Neural progenitor cell (in vitro differentiated cells): ENCODE measurements around the gene SFXN5.

Source experiments
- EZH2 ChIP-seq: fragments of 200-600 bp; sonication (generic); IDR thresholded peaks from 2 replicates; pipeline ENCODE4 v1.6.1; 2017; ENCODE audit warnings: antibody characterized with exemption, mild to moderate bottlenecking, moderate library complexity
- TF ChIP-seq, protein P1 (sequence below): fragments of 200-600 bp; sonication (generic); IDR thresholded peaks from 2 replicates; pipeline ENCODE4 v1.5.1; 2017; ENCODE audit warnings: antibody characterized with exemption, mild to moderate bottlenecking

DNA sequence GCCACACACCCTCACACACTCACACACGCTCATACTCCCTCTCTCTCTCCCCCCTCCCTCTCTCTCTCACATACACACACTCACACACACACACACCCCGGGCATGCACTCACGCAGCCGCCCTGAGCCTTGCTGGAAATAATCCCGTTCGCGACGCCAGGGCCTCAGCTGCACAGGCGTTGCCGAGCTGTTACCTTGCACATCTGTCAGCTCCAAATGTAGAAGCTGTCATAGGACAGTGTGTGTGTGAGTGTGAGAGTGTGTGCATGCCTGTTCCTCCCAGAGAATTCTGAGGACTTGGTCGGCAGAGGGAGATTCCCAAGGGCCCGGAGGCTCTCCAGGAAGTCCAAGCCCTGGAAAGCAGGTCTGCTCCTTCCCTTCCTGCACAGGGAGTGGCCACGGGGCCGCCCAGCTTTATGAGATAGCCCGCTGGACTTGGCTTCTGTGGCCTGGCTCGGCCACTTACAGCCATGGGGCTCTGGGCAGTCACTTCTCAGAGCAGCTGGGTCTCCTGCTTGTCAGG, 175.7 kb downstream of the SFXN5 start:
- TF ChIP-seq, protein P1, sequence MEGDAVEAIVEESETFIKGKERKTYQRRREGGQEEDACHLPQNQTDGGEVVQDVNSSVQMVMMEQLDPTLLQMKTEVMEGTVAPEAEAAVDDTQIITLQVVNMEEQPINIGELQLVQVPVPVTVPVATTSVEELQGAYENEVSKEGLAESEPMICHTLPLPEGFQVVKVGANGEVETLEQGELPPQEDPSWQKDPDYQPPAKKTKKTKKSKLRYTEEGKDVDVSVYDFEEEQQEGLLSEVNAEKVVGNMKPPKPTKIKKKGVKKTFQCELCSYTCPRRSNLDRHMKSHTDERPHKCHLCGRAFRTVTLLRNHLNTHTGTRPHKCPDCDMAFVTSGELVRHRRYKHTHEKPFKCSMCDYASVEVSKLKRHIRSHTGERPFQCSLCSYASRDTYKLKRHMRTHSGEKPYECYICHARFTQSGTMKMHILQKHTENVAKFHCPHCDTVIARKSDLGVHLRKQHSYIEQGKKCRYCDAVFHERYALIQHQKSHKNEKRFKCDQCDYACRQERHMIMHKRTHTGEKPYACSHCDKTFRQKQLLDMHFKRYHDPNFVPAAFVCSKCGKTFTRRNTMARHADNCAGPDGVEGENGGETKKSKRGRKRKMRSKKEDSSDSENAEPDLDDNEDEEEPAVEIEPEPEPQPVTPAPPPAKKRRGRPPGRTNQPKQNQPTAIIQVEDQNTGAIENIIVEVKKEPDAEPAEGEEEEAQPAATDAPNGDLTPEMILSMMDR, result no peak
- TF ChIP-seq EZH2, result no peak
